Skeletal muscle tissue (tissue), 4 donors: ENCODE measurements around the gene CERKL. TPM values are rescaled to one million over a fixed set of nuclear protein-coding genes. Genes with fewer than 3 reads are reported as not detected.

Source experiments
- H3K27ac ChIP-seq: one replicate; pipeline ENCODE4 v1.7.0; 2013; ENCODE audit warnings: mild to moderate bottlenecking, low read depth, low read length, inconsistent platforms
- H3K27me3 ChIP-seq, 3 donors: one replicate each; pipeline ENCODE4 v1.7.0; 2013; ENCODE audit warnings: low read length in 3 of 3; ENCODE audit not compliant: control insufficient read depth in 3 of 3, insufficient read depth in 3 of 3
- H3K36me3 ChIP-seq, 3 donors: one replicate each; pipeline ENCODE4 v1.7.0; 2013; ENCODE audit warnings: low read length in 3 of 3; ENCODE audit not compliant: control insufficient read depth in 3 of 3, insufficient read depth in 3 of 3
- H3K4me1 ChIP-seq, 3 donors: one replicate each; pipeline ENCODE4 v1.7.0; 2013; ENCODE audit warnings: low read length in 3 of 3, mild to moderate bottlenecking in 3 of 3; ENCODE audit not compliant: control insufficient read depth in 3 of 3, insufficient read depth in 3 of 3
- H3K4me3 ChIP-seq, 3 donors: one replicate each; pipeline ENCODE4 v1.7.0; 2013; ENCODE audit warnings: low read length in 3 of 3
- H3K9ac ChIP-seq, 3 donors: one replicate each; pipeline ENCODE4 v1.7.0; 2013; ENCODE audit warnings: low read length in 3 of 3, mild to moderate bottlenecking in 3 of 3, moderate library complexity in 2 of 3, low read depth in 1 of 3
- H3K9me3 ChIP-seq, 3 donors: one replicate each; pipeline ENCODE4 v1.7.0; 2013; ENCODE audit warnings: low read length in 3 of 3; ENCODE audit not compliant: control insufficient read depth in 3 of 3
- total RNA-seq: library from RNA; depleted of rRNA; stranded (reverse); fragments of >200 nt; gene quantifications from one replicate; pipeline ENCODE4 v1.2.3, GENCODE V29; 2014
- donor health status: Osteomylitis.

Gene CERKL
- total RNA-seq, 1 donor from 2014 or later, result not detected

- Histone ChIP-seq H3K4me1 (no peaks in the 10 kb centered on the region), H3K9ac (no peak overlapping the region), H3K9me3 (no peaks in the 10 kb centered on the region), H3K27ac (no peak overlapping the region), H3K36me3 (no peaks in the 10 kb centered on the region), H3K27me3 (no peaks in the 10 kb centered on the region), H3K4me3 (no peak overlapping the region)
These were observed 43.7 kb downstream of the CERKL start for GRCh38 chr2:181613241-181613640.

GRCh38 chr2:181607629-181608590 is 49.0 kb downstream of the CERKL start:
- H3K4me1 ChIP-seq, result no peaks in the 10 kb centered on the region
- H3K27ac ChIP-seq, result no peak overlapping the region
- H3K9me3 ChIP-seq, result no peaks in the 10 kb centered on the region
- H3K36me3 ChIP-seq, result no peaks in the 10 kb centered on the region
- H3K9ac ChIP-seq, result no peak overlapping the region
- no peak overlapping the region for H3K4me3 ChIP-seq
- no peaks in the 10 kb centered on the region for H3K27me3 ChIP-seq

DNA sequence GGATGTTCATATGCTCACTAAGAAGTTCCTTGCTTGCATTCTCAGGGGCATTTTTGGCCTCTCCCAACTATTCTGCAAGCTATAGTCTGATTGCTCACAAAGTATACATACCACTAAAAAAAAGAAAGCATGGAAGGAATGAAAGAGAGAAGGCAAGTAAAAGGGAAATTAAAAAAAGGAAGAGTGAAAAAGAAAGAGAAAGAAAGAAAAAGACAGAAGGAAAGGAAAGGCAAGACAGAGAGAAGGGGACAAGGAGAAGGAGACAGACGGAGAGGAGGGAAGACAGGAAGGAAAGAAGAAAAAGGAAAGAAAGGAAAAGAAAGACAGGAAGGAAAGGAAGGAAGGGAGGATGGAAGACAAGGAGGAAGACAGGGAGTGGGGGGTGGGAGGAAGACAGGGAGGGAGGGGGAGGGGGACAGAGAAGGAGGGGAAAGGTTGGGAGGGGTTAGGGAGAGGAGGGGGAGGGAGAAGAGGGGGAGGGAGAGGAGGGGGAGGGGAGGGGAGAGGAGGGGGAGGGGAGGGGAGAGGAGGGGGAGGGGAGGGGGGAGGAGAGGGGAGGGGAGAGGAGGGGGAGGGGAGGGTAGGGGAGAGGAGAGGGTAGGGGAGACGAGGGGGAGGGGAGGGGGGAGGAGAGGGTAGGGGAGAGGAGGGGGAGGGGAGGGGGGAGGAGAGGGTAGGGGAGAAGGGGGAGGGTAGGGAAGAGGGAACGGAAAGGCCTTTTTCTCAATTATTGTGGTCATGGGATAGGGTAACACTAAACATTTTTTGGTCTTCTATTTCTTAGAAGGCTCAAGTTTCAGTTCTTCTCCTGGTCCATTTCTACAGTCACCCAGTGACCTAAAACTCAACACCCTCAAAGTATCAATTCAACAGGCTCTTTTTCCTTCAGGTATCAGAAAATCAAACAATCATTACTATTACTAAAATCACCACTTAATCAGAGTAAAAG is 50.7 kb downstream of the CERKL start:
- Histone ChIP-seq H3K4me3 (no peak overlapping the region), H3K27ac (no peak overlapping the region), H3K9me3 (no peaks in the 10 kb centered on the region), H3K27me3 (no peaks in the 10 kb centered on the region), H3K9ac (no peak overlapping the region), H3K36me3 (no peaks in the 10 kb centered on the region), H3K4me1 (no peaks in the 10 kb centered on the region)

DNA sequence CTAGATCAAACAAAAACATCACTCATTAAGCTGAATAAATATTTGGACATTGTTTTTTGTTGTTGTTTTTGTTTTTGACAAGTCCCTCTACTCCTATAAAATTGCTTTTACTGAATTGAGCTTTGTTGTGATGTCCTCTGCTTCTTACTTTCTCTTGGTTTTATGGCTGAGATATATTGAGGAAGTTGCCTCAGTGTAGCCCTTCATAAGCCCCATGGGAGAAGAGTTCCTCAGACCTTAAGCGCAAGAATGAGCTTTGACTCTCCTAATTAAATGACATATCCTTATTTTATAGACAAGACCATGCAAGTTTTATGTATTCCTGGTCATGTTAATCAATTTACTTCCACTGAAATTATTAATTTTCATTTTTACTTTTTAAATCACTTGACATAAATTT is 54.9 kb downstream of the CERKL start:
- no peaks in the 10 kb centered on the region for H3K4me1 ChIP-seq
- no peaks in the 10 kb centered on the region for H3K9me3 ChIP-seq
- H3K27me3 ChIP-seq, result no peaks in the 10 kb centered on the region
- no peak overlapping the region for H3K4me3 ChIP-seq
- H3K36me3 ChIP-seq, result no peaks in the 10 kb centered on the region
- no peak overlapping the region for H3K9ac ChIP-seq
- H3K27ac ChIP-seq, result no peak overlapping the region

GRCh38 chr2:181596556-181596955 is 60.3 kb downstream of the CERKL start:
- Histone ChIP-seq H3K4me1 (no peaks in the 10 kb centered on the region), H3K9me3 (no peaks in the 10 kb centered on the region), H3K27ac (no peak overlapping the region)

GRCh38 chr2:181594322-181594721 is 62.6 kb downstream of the CERKL start:
- Histone ChIP-seq H3K9me3 (no peaks in the 10 kb centered on the region), H3K4me3 (no peak overlapping the region), H3K27me3 (no peaks in the 10 kb centered on the region), H3K9ac (no peak overlapping the region), H3K4me1 (no peaks in the 10 kb centered on the region), H3K27ac (no peak overlapping the region), H3K36me3 (no peaks in the 10 kb centered on the region)

More at GRCh38 chr2:181596556-181596955, 60.3 kb downstream of the CERKL start:
- Histone ChIP-seq H3K27me3 (no peaks in the 10 kb centered on the region), H3K36me3 (no peaks in the 10 kb centered on the region), H3K9ac (no peak overlapping the region), H3K4me3 (no peak overlapping the region)

GRCh38 chr2:181589779-181590178 is 67.1 kb downstream of the CERKL start:
- Histone ChIP-seq H3K9ac (no peak overlapping the region), H3K9me3 (no peaks in the 10 kb centered on the region), H3K27ac (no peak overlapping the region), H3K4me3 (no peak overlapping the region), H3K27me3 (peaks cover 0 to 2% (median 0%) of the 10 kb centered on the region in 3 donors), H3K36me3 (no peaks in the 10 kb centered on the region), H3K4me1 (no peaks in the 10 kb centered on the region)

- peaks cover 0 to 3% (median 0%) of the 10 kb centered on the region in 3 donors for H3K27me3 ChIP-seq
- H3K4me1 ChIP-seq, result no peaks in the 10 kb centered on the region
- H3K9me3 ChIP-seq, result no peaks in the 10 kb centered on the region
- H3K9ac ChIP-seq, result no peak overlapping the region
- no peak overlapping the region for H3K27ac ChIP-seq
- H3K4me3 ChIP-seq, result no peak overlapping the region
- H3K36me3 ChIP-seq, result no peaks in the 10 kb centered on the region
These were observed 68.4 kb downstream of the CERKL start for GRCh38 chr2:181588546-181588945.

DNA sequence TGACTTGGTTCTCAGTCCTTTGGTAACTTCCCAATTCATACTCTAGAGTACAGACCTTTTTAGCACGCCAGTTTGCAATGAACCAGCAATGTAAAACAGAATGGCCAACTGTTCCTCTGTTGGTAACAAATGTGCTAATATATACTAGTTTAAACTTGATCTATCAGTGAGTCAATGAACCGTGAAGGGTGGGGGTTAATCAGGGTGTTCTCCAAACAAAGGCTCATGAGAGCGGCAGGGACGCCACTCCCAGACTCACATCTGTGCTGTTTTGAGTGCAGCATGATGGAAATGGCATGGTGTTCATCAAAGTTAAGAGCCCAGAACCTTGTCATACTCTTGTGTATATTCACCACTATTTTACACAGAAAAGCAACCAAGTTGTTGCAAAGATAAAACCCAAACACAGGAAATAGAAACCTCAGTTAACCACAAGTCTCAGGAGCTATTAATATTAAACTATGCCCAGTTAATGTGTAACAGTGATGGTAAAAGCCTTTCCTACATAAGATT is 70.3 kb downstream of the CERKL start:
- H3K9ac ChIP-seq, result no peak overlapping the region
- H3K9me3 ChIP-seq, result no peaks in the 10 kb centered on the region

More for the DNA sequence above, 70.3 kb downstream of the CERKL start:
- no peaks in the 10 kb centered on the region for H3K36me3 ChIP-seq
- no peak overlapping the region for H3K27ac ChIP-seq
- H3K4me3 ChIP-seq, result no peak overlapping the region
- no peaks in the 10 kb centered on the region for H3K4me1 ChIP-seq
- H3K27me3 ChIP-seq, result peaks cover 0 to 3% (median 0%) of the 10 kb centered on the region in 3 donors
